Pancreas (tissue), 10 donors: ENCODE results near the gene HNRNPDL. TPM values are rescaled to one million over a fixed set of nuclear protein-coding genes. Genes with fewer than 3 reads are reported as not detected.
"Not testable (repeated sequence)": the region's sequence is repeated elsewhere in the genome, so short reads cannot be mapped to it uniquely, and the experiment has no call there.

Experiments used
- ATAC-seq, 4 donors: fragments of 200-7000 bp; cut with Tn5 transposase; one replicate each; pipeline versions ENCODE4 v1.8.0 to v1.9.1; 2020; ENCODE audit warnings: mild to moderate bottlenecking in 4 of 4, moderate library complexity in 4 of 4
- DNase-seq, 6 donors: peaks; one replicate each; pipeline ENCODE4 v3.0.0-alpha.2; 2020
- FAIRE-seq: peaks from 2 replicates; lab custom pipeline; 2012; peaks lifted over from hg19 to GRCh38; lab: Jason Lieb, UNC
- H3K27ac ChIP-seq, 4 donors: fragments of 200-600 bp; sonication (generic); 1 replicate in 3 of 4; 2 replicates in 1 of 4; pipeline versions ENCODE4 v1.5.0 to v1.8.0; 2020
- H3K27me3 ChIP-seq, 4 donors: fragments of 200-600 bp; one replicate each; pipeline ENCODE4 v1.8.0; 2021
- H3K36me3 ChIP-seq, 3 donors: fragments of 200-600 bp; sonication (generic) in 1 of 3; one replicate each; pipeline versions ENCODE4 v1.5.0 to v1.8.0; 2020 to 2021
- H3K4me1 ChIP-seq, 3 donors: fragments of 200-600 bp; one replicate each; pipeline ENCODE4 v1.8.0; 2021
- H3K4me3 ChIP-seq, 4 donors: fragments of 200-600 bp; sonication (generic) in 2 of 4; one replicate each; pipeline versions ENCODE4 v1.5.0 to v1.8.0; 2020 to 2021
- H3K9me3 ChIP-seq, 4 donors: fragments of 200-600 bp; one replicate each; pipeline ENCODE4 v1.8.0; 2021
- WGBS, 2 donors: extraction: QIAGEN DNeasy Blood & Tissue Kit; methylation state at CpG; one replicate each; pipeline ENCODE4 v1.1.7; 2013; 5-methylcytosine and 5-hydroxymethylcytosine counted together
- intact Hi-C, 3 donors: fragments of 100-400 bp; cut with DNase I; formaldehyde crosslinking; loops; one replicate each; pipeline versions ENCODE4 v1.11.1 to v1.14.2; 2022
- polyA plus RNA-seq, 2 donors: library from polyadenylated mRNA; stranded (reverse); fragments of 200-250 nt; gene quantifications; one replicate each; pipeline ENCODE4 v1.2.3, GENCODE V29; 2013
- total RNA-seq, 6 donors: library from RNA; stranded (reverse); fragmentation: NEBNext Ultra II Directional in 4 of 6; extraction: Animal tissue kit (Norgen Biotek cat#: 25700) in 4 of 6; gene quantifications; one replicate each; pipeline versions ENCODE4 v1.2.1 to v1.2.4, GENCODE V29; 2021 to 2023
- TF ChIP-seq, protein P1 (sequence below), 4 donors: fragments of 200-600 bp; sonication (generic) in 3 of 4; IDR thresholded peaks; one replicate each; pipeline versions ENCODE4 v1.5.0 to v1.8.0; 2021; ENCODE audit warnings: antibody characterized with exemption in 4 of 4
- donor health status: healthy with polysubstance abuse.
- donor health status: DM: no; HTN: no; CAD: no; lungs with moderate emphysema.
- donor health status: DM: no; HTN: no; CAD: no.
- donor health status: control.
- donor health status: control.
- donor health status: Bipolar disorder and iron deficiency.
- donor health status: DM: yes; HTN: yes; CAD: no.
- donor health status: DM: no; HTN: no; CAD: no.
- donor health status: DM: no; HTN: no; CAD: no.
- donor health status: DM: yes; HTN: yes; CAD: no.

The HNRNPDL gene
- total RNA-seq (100 to 1,000 TPM in 2 of 6 donors, 10 to 100 TPM in 4; 56.6 to 134 (median 92.5) TPM), polyA plus RNA-seq (100 to 1,000 TPM; 122 to 210 TPM)

- peaks cover 3 to 19% (median 9%) of the 10 kb centered on the region in 3 donors for H3K36me3 ChIP-seq
- WGBS, 2 donors = 0% methylated on average over 70 to 83 of the region's 83 CpGs
- TF ChIP-seq, protein P1, sequence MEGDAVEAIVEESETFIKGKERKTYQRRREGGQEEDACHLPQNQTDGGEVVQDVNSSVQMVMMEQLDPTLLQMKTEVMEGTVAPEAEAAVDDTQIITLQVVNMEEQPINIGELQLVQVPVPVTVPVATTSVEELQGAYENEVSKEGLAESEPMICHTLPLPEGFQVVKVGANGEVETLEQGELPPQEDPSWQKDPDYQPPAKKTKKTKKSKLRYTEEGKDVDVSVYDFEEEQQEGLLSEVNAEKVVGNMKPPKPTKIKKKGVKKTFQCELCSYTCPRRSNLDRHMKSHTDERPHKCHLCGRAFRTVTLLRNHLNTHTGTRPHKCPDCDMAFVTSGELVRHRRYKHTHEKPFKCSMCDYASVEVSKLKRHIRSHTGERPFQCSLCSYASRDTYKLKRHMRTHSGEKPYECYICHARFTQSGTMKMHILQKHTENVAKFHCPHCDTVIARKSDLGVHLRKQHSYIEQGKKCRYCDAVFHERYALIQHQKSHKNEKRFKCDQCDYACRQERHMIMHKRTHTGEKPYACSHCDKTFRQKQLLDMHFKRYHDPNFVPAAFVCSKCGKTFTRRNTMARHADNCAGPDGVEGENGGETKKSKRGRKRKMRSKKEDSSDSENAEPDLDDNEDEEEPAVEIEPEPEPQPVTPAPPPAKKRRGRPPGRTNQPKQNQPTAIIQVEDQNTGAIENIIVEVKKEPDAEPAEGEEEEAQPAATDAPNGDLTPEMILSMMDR (IDR thresholded peaks at IDR 0.05) = no peak
- intact Hi-C loops = no loop called here
- peak within 1 kb of the TSS; percentile 96 to 98 (median 96) for H3K27ac ChIP-seq
- no peak for FAIRE-seq
- H3K9me3 ChIP-seq = no peaks in the 10 kb centered on the region
- peak; percentile 96 to 97 (median 96) for DNase-seq
- no peaks in the 10 kb centered on the region for H3K27me3 ChIP-seq
- H3K4me1 ChIP-seq = peaks cover 9 to 36% (median 16%) of the 10 kb centered on the region in 3 donors
- peak; percentile 82 to 90 (median 84) for ATAC-seq
- H3K4me3 ChIP-seq = peak within 1 kb of the TSS; percentile 86 to 96 (median 91)
These were observed at the start of gene HNRNPDL, which contains the start of gene ENOPH1 for GRCh38 chr4:82430193-82430963. Gene HNRNPDL, minus strand, starts transcription at chr4:82430462. Its CDS starts 772 bp downstream, at chr4:82429690. Gene ENOPH1, plus strand, starts transcription at chr4:82430590. Its CDS starts 240 bp downstream, at chr4:82430830.

- ATAC-seq = no peak
- WGBS, 2 donors = 94 to 98% methylated on average over 14 of the region's 14 CpGs
- intact Hi-C loops = no loop called here
- Histone ChIP-seq H3K27me3 (no peaks in the 10 kb centered on the region), H3K27ac (no peak overlapping the region), H3K9me3 (no peaks in the 10 kb centered on the region), H3K4me1 (no peaks in the 10 kb centered on the region), H3K4me3 (no peak overlapping the region), H3K36me3 (no peaks in the 10 kb centered on the region)
- no peak for DNase-seq
- TF ChIP-seq, protein P1 (IDR thresholded peaks at IDR 0.05) = no peak
- FAIRE-seq = no peak
These were observed 49.3 kb upstream of the HNRNPDL start for GRCh38 chr4:82479562-82479961.

DNA sequence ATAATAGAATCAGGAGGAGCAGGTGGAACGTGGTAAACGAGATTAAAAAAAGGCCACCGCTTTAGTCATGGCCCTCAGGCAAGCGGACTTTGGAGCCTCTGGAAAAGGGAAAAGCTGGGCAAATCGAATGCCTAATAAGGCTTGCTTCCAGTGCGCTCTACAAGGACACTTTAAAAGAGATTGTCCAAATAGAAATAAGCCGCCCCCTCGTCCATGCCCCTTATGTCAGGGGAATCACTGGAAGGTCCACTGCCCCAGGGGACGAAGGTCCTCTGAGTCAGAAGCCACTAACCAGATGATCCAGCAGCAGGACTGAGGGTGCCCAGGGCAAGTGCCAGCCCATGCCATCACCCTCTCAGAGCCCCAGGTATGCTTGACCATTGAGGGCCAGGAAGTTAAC is 47.2 kb upstream of the HNRNPDL start:
- 38 to 42% methylated on average over 9 of the region's 9 CpGs for WGBS, 2 donors
- FAIRE-seq, intact Hi-C loops: not testable (repeated sequence)

GRCh38 chr4:82475931-82476330 is 45.7 kb upstream of the HNRNPDL start:
- H3K4me3 ChIP-seq, H3K27ac ChIP-seq, DNase-seq, ATAC-seq, H3K4me1 ChIP-seq, H3K27me3 ChIP-seq, FAIRE-seq, H3K9me3 ChIP-seq, H3K36me3 ChIP-seq, intact Hi-C loops: not testable (repeated sequence)
- 91 to 94% methylated on average over 7 of the region's 7 CpGs for WGBS, 2 donors

More for the DNA sequence above, 47.2 kb upstream of the HNRNPDL start:
- H3K4me1 ChIP-seq, H3K4me3 ChIP-seq, H3K27ac ChIP-seq, H3K9me3 ChIP-seq, H3K36me3 ChIP-seq, ATAC-seq, H3K27me3 ChIP-seq: not testable (repeated sequence)
- DNase-seq = peak in 2 of 6 donors; percentile 19 to 27

DNA sequence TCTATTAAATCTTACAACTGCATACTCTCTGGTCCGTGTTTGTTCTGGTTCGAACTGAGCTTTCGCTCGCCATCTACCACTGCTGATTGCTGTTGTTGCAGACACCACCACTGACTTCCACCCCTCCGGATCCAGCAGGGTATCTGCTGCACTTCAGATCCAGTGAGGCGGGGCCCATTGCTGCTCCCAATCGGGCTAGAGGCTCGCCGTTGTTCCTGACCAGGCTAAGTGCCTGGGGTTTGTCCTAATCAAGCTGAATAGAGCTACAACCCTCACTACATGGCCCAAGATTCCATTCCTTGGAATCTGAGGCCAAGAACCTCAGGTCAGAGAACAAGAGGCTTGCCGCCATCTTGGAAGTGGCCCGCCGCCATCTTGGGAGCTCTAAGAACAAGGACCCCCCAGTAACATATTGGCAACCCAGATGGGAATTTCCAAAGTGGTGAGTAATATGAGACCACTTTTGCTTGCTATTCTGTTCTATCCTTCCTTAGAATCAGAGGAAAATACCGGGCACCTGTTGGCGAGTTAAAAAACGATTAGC is 43.4 kb upstream of the HNRNPDL start:
- FAIRE-seq = no peak

DNA sequence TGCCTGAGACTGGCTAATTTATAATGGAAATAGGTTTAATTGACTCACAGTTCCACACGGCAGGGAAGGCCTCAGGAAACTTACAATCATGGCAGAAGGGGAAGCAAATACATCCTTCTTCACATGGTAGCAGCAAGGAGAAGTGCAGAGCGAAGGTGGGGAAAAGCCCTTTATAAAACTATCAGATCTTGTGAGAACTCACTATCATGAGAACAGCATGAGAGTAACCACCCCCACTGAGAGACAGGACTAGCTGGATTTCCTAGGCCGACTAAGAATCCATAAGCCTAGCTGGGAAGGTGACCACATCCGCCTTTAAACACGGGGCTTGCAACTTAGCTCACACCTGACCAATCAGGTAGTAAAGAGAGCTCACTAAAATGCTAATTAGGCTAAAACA is 42.8 kb upstream of the HNRNPDL start:
- H3K9me3 ChIP-seq, H3K27me3 ChIP-seq, H3K4me3 ChIP-seq, DNase-seq, ATAC-seq, FAIRE-seq, H3K4me1 ChIP-seq, H3K36me3 ChIP-seq, intact Hi-C loops, H3K27ac ChIP-seq: not testable (repeated sequence)
- WGBS, 2 donors = 55 to 71% methylated on average over 5 of the region's 5 CpGs

More for the DNA sequence above, 43.4 kb upstream of the HNRNPDL start:
- TF ChIP-seq, protein P1 (IDR thresholded peaks at IDR 0.05) = no peak
- Histone ChIP-seq H3K4me3 (no peak overlapping the region), H3K9me3 (no peaks in the 10 kb centered on the region), H3K4me1 (no peaks in the 10 kb centered on the region), H3K27me3 (no peaks in the 10 kb centered on the region), H3K27ac (no peak overlapping the region), H3K36me3 (no peaks in the 10 kb centered on the region)
- no peak for ATAC-seq
- 96 to 97% methylated on average over 15 of the region's 15 CpGs for WGBS, 2 donors
- intact Hi-C loops = no loop called here
- no peak for DNase-seq
